ENCODE measurements around the gene PNMA3.
"Not testable (repeated sequence)": the region's sequence is repeated elsewhere in the genome, so short reads cannot be mapped to it uniquely, and the experiment has no call there.

PNMA3 gene

DNA sequence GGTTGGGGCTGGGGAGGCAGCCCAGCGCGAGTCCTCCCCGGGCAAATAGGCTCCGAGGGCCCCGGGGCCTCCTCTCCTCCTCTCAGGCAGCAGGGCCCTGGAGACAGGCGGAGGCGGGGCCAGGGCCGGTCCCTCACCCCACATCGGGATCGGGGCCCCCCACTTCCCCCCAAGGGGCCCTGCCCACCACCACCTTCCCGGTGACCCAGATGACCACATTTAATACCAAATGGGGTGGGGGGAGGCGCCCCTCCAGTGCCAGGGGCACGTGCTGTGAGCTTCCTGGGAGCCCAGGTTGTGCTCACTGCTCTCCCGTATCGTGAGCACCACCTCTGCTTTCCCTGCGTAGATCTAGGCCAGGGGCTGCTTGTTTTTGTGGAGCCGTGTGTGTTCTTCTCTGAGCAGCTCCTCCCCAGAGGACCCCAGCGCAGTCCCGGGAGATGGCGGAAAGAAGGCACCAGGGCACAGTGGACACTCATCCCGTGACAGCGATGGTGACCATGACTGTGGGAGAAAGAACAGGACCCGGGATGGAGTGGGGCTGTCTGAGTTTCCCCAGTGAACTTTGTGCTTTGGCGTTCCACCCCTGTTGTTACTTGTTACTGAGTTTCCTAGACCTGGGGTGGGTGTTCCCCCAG, 18.1 kb downstream of the PNMA3 start:
- DNase-seq, result no peak

DNA sequence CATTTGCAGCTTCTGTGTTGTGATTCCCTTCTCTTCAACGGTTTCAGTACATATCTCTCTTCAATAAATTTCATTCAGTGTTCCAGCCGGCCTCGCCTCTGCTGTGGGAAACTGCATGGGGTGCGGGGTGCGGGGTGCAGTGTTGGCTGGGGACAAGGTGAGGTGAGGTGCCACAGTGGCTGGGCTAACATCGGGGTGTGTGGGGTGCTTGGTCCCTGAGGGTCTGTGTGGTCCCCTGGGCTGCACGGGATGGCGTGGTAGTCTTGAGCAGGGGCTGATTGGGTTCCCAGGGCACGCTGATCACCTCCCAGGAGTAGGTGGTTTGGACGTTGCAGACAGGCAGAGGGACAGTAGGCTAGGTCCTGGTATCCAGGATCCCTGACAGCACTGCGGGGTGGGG, 18.7 kb downstream of the PNMA3 start:
- DNase-seq, result no peak

- no peak for DNase-seq
Observed at GRCh38 chrX:153075366-153075765, 19.1 kb downstream of the PNMA3 start.

DNA sequence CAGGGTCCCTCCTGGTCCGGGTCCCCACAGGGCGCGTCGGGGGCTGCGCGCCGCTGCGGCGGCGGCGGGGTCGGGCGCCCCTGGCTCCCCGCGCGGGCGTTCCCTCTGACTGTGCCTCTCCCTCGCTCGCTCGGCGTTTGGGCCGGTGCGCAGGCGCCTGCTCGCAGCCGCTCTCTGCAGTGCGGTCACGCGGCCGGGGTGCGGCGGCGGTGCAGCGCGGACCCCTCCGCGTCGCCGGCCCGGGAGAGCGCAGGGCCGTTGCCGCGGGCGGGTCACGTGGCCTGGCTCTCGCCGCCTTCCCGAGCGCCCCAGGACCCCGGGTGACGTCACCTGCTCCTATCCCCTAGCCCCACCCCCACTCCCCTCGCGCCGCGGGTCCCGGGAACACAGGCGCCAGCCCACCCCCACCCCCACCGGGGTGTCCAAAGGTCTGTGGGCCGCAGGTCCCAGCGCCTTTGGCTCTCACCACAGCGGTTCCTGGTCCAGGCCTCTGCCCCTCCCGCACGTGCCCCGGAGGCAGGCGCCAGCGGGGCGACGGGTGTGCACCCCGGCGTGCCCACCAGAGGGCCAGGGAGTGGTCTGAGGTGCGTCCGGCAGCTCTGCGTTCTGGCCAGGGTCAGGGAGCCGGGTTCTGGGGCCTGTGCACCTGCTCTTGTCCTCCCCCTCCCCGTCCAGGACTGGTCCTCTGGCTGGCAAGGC, 21.3 kb downstream of the PNMA3 start:
- not testable (repeated sequence) for DNase-seq

- DNase-seq, result not testable (repeated sequence)
Observed at GRCh38 chrX:153083238-153083923, 27.1 kb downstream of the PNMA3 start.

- DNase-seq, result no peak
Observed at GRCh38 chrX:153102418-153102817, 46.1 kb downstream of the PNMA3 start.

GRCh38 chrX:153104959-153105358, 48.7 kb downstream of the PNMA3 start:
- not testable (repeated sequence) for DNase-seq

DNA sequence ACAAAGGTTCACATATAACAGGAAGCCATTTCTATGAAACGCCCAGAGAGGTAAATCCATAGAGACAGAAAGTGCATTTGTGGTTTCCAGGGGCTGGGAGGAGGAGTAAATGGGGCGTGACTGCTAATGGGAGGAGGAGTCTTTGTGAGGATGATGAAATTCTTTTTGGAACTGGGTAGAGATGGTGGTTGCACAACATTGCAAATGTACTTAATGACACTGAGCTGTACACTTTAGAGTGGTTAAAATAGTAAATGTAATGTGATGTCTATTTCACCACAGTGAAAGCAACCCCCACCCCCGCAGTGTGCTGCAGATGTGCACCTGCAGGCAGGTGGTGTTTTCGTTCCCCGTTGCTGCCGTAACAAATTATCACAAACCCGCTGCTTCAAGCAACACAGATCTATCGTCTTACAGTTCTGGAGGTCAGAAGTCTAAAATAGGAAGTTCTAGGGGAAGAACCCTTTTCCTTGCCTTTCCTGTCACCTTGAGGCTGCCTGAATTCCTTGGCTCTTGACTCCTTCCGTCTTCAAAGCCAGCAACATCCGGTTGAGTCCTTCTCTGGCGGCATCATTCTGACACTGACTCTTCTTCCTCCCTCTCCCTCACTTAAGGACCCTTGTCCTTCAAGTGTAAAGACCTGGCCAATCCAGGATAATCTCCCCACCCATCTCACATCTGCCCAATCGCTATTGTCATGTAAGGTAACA, 50.0 kb downstream of the PNMA3 start:
- DNase-seq, result not testable (repeated sequence)

Data from activated gamma-delta T cell (primary cell).